Pons (tissue), 1 donor: Measurements from ENCODE around the gene DSN1.
A peak's percentile ranks its signal among the peaks of the same experiment; 100 is the strongest.

Experiments used
- DNase-seq: peaks from one replicate; pipeline ENCODE4 v3.0.0-alpha.2; 2016; ENCODE audit warnings: low spot score

Gene DSN1

GRCh38 chr20:36795691-36796090 is 22.1 kb upstream of the DSN1 start:
- DNase-seq, result no peak

GRCh38 chr20:36794116-36794474 is 20.5 kb upstream of the DSN1 start:
- no peak for DNase-seq

- DNase-seq, result no peak
These were observed 19.9 kb upstream of the DSN1 start for GRCh38 chr20:36793294-36794115.

GRCh38 chr20:36792422-36792821 is 18.9 kb upstream of the DSN1 start:
- DNase-seq, result peak; percentile 52

GRCh38 chr20:36791862-36792261 is 18.3 kb upstream of the DSN1 start:
- DNase-seq, result no peak

- no peak for DNase-seq
These were observed 13.1 kb upstream of the DSN1 start for GRCh38 chr20:36786663-36787062.

- no peak for DNase-seq
These were observed 12.7 kb upstream of the DSN1 start for GRCh38 chr20:36786246-36786645.

- no peak for DNase-seq
These were observed 11.7 kb upstream of the DSN1 start for GRCh38 chr20:36785308-36785707.

GRCh38 chr20:36784900-36785299 is 11.3 kb upstream of the DSN1 start:
- no peak for DNase-seq

- DNase-seq, result no peak
These were observed 10.6 kb upstream of the DSN1 start for GRCh38 chr20:36784116-36784515.

GRCh38 chr20:36779656-36780025 is 6.1 kb upstream of the DSN1 start:
- DNase-seq, result no peak

- DNase-seq, result no peak
These were observed 5.5 kb upstream of the DSN1 start for GRCh38 chr20:36778831-36779655.

- DNase-seq, result no peak
These were observed 4.0 kb upstream of the DSN1 start for GRCh38 chr20:36777576-36777975.

- DNase-seq, result no peak
These were observed 3.6 kb upstream of the DSN1 start for GRCh38 chr20:36777167-36777566.

- no peak for DNase-seq
These were observed 2.3 kb upstream of the DSN1 start for GRCh38 chr20:36775826-36776225.

- DNase-seq, result no peak
These were observed 1.6 kb upstream of the DSN1 start for GRCh38 chr20:36775196-36775595.

GRCh38 chr20:36773107-36773596 is 411 bp downstream of the DSN1 start:
- DNase-seq, result no peak

- no peak for DNase-seq
These were observed 2.9 kb downstream of the DSN1 start for GRCh38 chr20:36770680-36771079.

GRCh38 chr20:36768768-36769430 is 4.7 kb downstream of the DSN1 start:
- no peak for DNase-seq

- DNase-seq, result no peak
These were observed 12.4 kb downstream of the DSN1 start for GRCh38 chr20:36761125-36761524.

GRCh38 chr20:36760647-36761046 is 12.9 kb downstream of the DSN1 start:
- DNase-seq, result no peak

- no peak for DNase-seq
These were observed 15.3 kb downstream of the DSN1 start for GRCh38 chr20:36758276-36758675.

- no peak for DNase-seq
These were observed 17.1 kb downstream of the DSN1 start for GRCh38 chr20:36756496-36756895.
